Activated naive CD8-positive, alpha-beta T cell treated with anti-CD3 and anti-CD28 coated beads, Interleukin-2, amount 10 ng/mL, durations not matched to agents 7 days and 5 days (primary cell): ENCODE data around the gene SCAP. TPM values are rescaled to one million over a fixed set of nuclear protein-coding genes. Genes with fewer than 3 reads are reported as not detected.
"Not testable (repeated sequence)": the region's sequence is repeated elsewhere in the genome, so short reads cannot be mapped to it uniquely, and the experiment has no call there.

ENCODE experiments used
- ATAC-seq: fragments of 150-1000 bp; cut with Tn5 transposase; one replicate; pipeline ENCODE4 v1.10.0; 2021; ENCODE audit warnings: low read depth, moderate library complexity
- POLR2A ChIA-PET: fragments of 350-600 bp; sonication (Branson Sonifier 250); formaldehyde crosslinking; loops from one replicate; lab custom pipeline; 2021; ENCODE audit warnings: antibody characterized with exemption; lab: Charles Lee
- DNase-seq: peaks from one replicate; pipeline ENCODE4 v3.0.0; 2021
- H3K27ac Mint-ChIP-seq: one replicate; pipeline ENCODE4 v1.8.0; 2022; ENCODE audit warnings: mild to moderate bottlenecking, mixed read lengths
- H3K27me3 Mint-ChIP-seq: one replicate; pipeline ENCODE4 v1.8.0; 2022; ENCODE audit warnings: mild to moderate bottlenecking, moderate library complexity, mixed read lengths
- H3K36me3 Mint-ChIP-seq: one replicate; pipeline ENCODE4 v1.8.0; 2021; ENCODE audit warnings: mild to moderate bottlenecking, mixed read lengths
- H3K4me1 Mint-ChIP-seq: one replicate; pipeline ENCODE4 v1.8.0; 2021; ENCODE audit warnings: mixed read lengths
- H3K4me3 Mint-ChIP-seq: one replicate; pipeline ENCODE4 v1.8.0; 2022; ENCODE audit warnings: mild to moderate bottlenecking, moderate library complexity, mixed read lengths
- H3K9me3 Mint-ChIP-seq: one replicate; pipeline ENCODE4 v1.8.0; 2021; ENCODE audit warnings: mixed read lengths
- total RNA-seq, 2 experiments: library from RNA; stranded (reverse); gene quantifications; one replicate each; pipeline ENCODE4 v1.2.3, GENCODE V29; 2021

Gene SCAP
- total RNA-seq, 2 experiments from 2014 or later: 73.5 to 80.1 TPM

DNA sequence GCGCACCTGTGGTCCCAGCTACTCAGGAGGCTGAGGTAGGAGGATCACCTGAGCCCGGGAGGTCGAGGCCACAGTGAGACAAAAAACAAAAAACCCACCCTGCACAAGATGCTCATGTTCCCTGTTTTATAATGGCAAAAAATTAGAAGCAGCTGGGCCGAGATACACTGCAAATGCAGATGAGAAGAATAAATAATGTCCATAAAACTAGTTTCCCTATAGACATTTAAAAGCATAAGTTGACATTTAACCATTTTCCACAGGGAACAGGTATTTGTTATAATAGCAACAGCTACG, 537 bp upstream of the SCAP start:
- no peaks in the 10 kb centered on the region for H3K27me3 Mint-ChIP-seq
- POLR2A ChIA-PET: interaction anchor here (1.9 to 2.5 kb wide), 2 partner anchors 37 to 55 kb away, joined by 9 to 28 read pairs; partner anchors contain the start of gene ELP6
- H3K4me1 Mint-ChIP-seq: peaks cover 20% of the 10 kb centered on the region
- peak overlapping the region; percentile 90 for H3K27ac Mint-ChIP-seq
- ATAC-seq (no peak), DNase-seq (no peak)
- H3K9me3 Mint-ChIP-seq: no peaks in the 10 kb centered on the region
- peak overlapping the region; percentile 91 for H3K4me3 Mint-ChIP-seq
- no peaks in the 10 kb centered on the region for H3K36me3 Mint-ChIP-seq

DNA sequence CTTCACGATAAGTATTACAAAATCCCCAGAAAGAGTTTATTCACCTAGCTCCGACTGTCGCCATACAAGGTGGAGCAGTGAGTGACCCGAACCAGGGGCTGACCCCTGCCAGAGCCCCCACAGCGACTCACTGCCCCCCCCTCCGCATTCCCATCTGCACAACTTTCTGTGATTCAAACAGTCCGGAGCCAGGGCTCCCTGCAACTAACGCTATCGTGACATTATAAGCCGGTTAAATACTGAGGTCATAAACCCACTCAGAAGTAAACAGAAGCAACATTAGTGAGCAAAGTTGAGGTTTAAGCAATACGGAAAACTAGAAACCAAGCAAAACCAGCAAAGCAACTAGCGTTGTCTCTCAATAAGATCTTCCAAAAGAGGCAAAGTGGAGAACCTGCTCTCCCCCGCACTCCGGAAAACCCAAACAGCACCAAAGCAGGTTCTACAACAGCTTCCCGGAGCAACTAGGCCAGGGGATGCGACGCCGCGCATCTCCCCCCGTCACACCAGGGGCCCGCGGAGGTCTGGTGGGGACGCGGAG, 642 bp downstream of the SCAP start:
- POLR2A ChIA-PET: interaction anchor here (0.5 to 2.5 kb wide), 5 partner anchors 38 to 306 kb away, joined by 3 to 28 read pairs (median 4); partner anchors contain the start of genes ELP6, PTPN23 and SMARCC1
- Mint-ChIP-seq H3K27me3 (no peaks in the 10 kb centered on the region), H3K4me1 (peaks cover 21% of the 10 kb centered on the region), H3K9me3 (no peaks in the 10 kb centered on the region), H3K27ac (peak overlapping the region; percentile 82), H3K4me3 (peak overlapping the region; percentile 89), H3K36me3 (peaks cover under 1% of the 10 kb centered on the region)
- DNase-seq: no peak
- ATAC-seq: no peak

DNA sequence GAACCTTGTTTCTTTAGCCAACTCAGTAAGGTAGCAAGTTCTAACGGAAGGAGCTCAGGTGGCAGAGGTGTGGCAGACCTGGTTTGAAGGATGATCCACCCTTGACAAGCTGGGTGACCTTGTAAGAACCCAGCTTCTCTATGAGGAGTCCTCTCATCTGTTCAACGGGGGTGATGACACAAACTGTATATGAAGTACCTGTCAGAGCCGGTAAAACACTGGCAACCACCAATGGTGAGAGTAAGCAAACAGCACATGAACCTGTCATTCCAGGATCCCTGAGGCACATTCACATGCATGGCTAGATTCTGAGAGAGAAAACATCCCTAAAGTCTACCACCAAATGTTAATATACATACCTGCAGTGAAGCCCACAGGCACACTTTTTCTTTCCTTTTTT, 2.4 kb downstream of the SCAP start:
- peak overlapping the region; percentile 46 for H3K4me3 Mint-ChIP-seq
- peaks cover 22% of the 10 kb centered on the region for H3K4me1 Mint-ChIP-seq
- H3K36me3 Mint-ChIP-seq: peaks cover 6% of the 10 kb centered on the region
- H3K27ac Mint-ChIP-seq: peak overlapping the region; percentile 7
- H3K9me3 Mint-ChIP-seq: peaks cover 1% of the 10 kb centered on the region
- ATAC-seq: no peak
- no peaks in the 10 kb centered on the region for H3K27me3 Mint-ChIP-seq
- POLR2A ChIA-PET: no interaction called here
- DNase-seq: no peak

DNA sequence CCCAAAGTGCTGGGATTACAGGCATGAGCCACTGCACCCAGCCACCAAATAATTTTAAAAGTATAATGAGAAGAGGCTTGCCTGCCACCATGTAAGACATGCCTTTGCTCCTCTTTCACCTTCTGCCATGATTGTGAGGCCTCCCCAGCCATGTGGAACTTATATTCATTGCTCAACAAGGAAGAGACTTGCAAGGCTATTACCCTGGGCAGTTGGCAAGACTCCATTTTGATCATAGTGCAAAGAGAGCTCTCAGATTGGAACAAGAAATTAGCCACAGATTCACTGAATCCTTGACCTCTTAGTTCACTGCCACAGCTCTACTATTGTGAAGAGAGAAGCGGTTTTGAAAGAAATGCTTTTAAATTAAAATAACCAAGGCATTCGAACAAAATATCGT, 6.1 kb downstream of the SCAP start:
- Mint-ChIP-seq H3K27me3 (no peaks in the 10 kb centered on the region), H3K4me3 (no peak overlapping the region), H3K4me1 (peaks cover 16% of the 10 kb centered on the region), H3K36me3 (peaks cover 30% of the 10 kb centered on the region), H3K9me3 (peaks cover 5% of the 10 kb centered on the region), H3K27ac (no peak overlapping the region)
- no peak for ATAC-seq
- POLR2A ChIA-PET: no interaction called here
- DNase-seq: no peak

DNA sequence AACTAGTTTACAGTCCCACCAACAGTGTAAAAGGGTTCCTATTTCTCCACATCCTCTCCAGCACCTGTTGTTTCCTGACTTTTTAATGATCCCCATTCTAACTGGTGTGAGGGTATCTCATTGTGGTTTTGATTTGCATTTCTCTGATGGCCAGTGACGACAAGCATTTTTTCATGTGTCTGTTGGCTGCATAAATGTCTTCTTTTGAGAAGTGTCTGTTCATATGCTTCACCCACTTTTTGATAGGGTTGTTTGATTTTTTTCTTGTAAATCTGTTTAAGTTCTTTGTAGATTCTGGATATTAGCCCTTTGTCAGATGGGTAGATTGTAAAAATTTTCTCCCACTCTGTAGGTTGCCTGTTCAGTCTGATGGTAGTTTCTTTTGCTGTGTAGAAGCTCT, 7.4 kb downstream of the SCAP start:
- DNase-seq, H3K4me3 Mint-ChIP-seq, POLR2A ChIA-PET, H3K9me3 Mint-ChIP-seq, ATAC-seq, H3K4me1 Mint-ChIP-seq, H3K27ac Mint-ChIP-seq, H3K27me3 Mint-ChIP-seq: not testable (repeated sequence)
- peaks cover 31% of the 10 kb centered on the region for H3K36me3 Mint-ChIP-seq

DNA sequence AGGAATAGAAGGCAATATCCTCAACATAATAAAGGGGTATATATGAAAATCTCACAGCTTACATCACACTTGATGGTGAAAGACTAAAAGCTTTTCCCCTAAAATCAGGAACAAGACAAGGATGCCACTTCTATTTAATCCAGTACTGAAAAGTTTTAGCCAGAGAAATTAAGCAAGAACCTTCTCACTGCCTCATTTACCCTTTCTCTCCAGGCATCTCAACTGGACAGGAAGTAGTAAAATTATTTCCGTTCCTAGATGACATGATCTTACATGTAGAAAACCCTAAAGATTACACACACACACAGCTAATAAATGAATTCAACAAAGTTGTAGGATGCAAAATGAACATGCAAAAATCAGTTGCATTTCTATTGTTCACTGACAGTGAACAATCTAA, 11.2 kb downstream of the SCAP start:
- H3K4me1 Mint-ChIP-seq: peaks cover 12% of the 10 kb centered on the region
- ATAC-seq (no peak), DNase-seq (no peak)
- no peak overlapping the region for H3K4me3 Mint-ChIP-seq
- H3K36me3 Mint-ChIP-seq: peaks cover 33% of the 10 kb centered on the region
- POLR2A ChIA-PET: no interaction called here
- H3K9me3 Mint-ChIP-seq: peaks cover 7% of the 10 kb centered on the region
- H3K27me3 Mint-ChIP-seq: no peaks in the 10 kb centered on the region
- no peak overlapping the region for H3K27ac Mint-ChIP-seq

DNA sequence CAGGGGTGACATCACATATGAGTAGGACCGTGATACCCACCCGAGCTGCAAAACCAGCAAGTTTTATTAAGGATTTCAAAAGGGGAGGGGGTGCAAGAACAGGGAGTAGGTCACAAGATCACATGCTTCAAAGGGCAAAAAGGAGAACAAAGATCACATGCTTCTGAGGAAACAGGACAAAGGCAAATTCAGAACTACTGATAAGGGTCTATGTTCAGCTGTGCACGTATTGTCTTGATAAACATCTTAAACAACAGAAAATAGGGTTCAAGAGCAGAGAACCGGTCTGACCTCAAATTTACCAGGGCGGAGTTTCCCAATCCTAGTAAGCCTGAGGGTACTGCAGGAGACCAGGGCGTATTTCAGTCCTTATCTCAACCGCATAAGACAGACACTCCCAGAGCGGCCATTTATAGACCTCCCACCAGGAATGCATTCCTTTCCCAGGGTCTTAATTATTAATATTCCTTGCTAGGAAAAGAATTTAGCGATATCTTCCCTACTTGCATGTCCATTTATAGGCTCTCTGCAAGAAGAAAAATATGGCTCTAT, 16.1 kb downstream of the SCAP start:
- H3K4me3 Mint-ChIP-seq, H3K4me1 Mint-ChIP-seq, H3K27me3 Mint-ChIP-seq, H3K9me3 Mint-ChIP-seq, ATAC-seq, H3K27ac Mint-ChIP-seq, DNase-seq, POLR2A ChIA-PET: not testable (repeated sequence)
- H3K36me3 Mint-ChIP-seq: peaks cover 12% of the 10 kb centered on the region

DNA sequence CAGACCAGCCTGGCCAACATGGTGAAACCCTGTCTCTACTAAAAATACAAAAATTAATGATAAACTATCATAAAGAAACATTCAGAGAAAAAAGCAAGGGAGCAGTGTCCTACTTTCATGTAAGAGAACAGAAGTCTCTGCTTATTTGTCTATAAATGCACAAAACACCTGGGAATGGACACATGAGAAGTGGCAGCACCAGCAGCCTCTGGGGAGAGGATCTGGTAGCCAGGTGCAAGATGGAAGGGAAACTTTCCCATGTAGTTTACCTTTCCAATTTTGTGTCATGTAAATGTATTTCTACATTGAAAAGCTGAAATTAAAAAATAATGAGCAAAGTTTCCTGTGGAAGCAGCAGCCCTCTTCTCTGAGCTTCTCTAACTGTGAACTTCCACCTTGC, 18.8 kb downstream of the SCAP start:
- ATAC-seq (no peak), DNase-seq (no peak)
- peaks cover 7% of the 10 kb centered on the region for H3K9me3 Mint-ChIP-seq
- no peak overlapping the region for H3K4me3 Mint-ChIP-seq
- no peaks in the 10 kb centered on the region for H3K4me1 Mint-ChIP-seq
- H3K36me3 Mint-ChIP-seq: peaks cover 12% of the 10 kb centered on the region
- POLR2A ChIA-PET: no interaction called here
- H3K27me3 Mint-ChIP-seq: no peaks in the 10 kb centered on the region
- no peak overlapping the region for H3K27ac Mint-ChIP-seq

DNA sequence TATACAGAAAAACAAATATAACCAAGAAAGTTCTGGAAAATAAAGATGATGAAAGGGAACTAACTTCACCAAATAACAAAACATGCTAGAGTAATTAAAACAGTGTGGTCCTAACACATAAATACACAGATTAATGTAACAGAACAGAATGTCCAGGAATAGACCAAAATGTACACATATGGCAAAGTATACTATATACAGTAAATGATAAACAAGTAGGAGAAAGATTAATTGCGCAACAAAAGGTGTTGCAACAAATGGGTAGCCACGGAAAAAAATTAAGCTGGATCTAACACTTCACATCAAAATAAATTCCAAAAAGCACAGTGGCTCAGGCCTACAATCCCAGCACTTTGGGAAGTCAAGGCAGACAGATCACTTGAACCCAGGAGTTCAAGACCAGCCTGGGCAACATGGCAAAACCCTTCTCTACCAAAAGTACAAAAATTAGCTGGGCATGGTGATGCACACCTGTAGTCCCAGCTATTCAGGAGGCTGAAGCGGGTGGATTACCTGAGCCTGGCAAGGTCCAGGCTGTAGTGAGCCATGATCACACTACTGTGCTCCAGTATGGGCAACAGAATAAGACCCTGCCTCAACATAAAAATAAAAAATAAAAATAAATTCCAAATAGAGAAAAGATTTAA, 19.8 kb downstream of the SCAP start:
- Mint-ChIP-seq H3K27ac (no peak overlapping the region), H3K4me3 (no peak overlapping the region), H3K4me1 (no peaks in the 10 kb centered on the region), H3K9me3 (peaks cover 7% of the 10 kb centered on the region), H3K36me3 (peaks cover 14% of the 10 kb centered on the region), H3K27me3 (no peaks in the 10 kb centered on the region)
- no peak for ATAC-seq
- no peak for DNase-seq
- POLR2A ChIA-PET: no interaction called here

DNA sequence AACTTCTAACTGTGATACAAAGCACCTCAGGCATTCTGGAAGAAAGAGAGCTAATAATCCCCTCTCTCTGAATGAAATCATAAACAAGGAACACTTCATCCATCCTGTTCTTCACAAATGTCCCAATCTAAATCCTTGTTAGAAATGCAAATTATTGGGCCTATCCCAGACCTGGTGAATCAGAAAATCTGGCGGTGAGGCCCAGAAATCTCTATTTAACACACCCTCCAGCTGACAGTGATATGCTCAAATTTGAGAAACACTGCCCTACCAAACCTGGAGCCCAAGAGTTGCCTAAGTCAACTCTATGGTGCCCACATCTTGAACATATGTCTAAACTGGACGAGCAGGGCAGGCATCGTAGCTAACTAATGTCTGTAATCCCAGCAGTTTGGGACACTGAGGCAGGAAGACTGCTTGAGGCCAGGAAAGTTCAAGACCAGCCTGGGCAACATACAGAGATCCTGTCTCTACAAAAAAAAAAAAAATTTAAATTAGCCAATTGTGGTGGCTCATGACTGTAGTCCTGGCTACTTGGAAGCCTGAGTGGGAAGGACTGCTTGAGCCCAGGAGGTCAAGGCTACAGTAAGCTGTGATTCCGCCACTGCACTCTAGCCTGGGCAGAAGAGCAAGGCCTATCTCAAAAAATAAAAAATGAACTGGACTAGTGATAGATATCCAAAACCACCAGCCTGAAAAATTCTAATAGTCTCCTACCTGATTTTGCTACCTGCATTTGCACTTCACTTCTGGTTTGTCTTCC, 23.1 kb downstream of the SCAP start:
- Mint-ChIP-seq H3K36me3 (peaks cover 12% of the 10 kb centered on the region), H3K4me3 (no peak overlapping the region), H3K9me3 (peaks cover 5% of the 10 kb centered on the region), H3K4me1 (no peaks in the 10 kb centered on the region), H3K27me3 (no peaks in the 10 kb centered on the region), H3K27ac (no peak overlapping the region)
- DNase-seq: no peak
- POLR2A ChIA-PET: no interaction called here
- no peak for ATAC-seq

DNA sequence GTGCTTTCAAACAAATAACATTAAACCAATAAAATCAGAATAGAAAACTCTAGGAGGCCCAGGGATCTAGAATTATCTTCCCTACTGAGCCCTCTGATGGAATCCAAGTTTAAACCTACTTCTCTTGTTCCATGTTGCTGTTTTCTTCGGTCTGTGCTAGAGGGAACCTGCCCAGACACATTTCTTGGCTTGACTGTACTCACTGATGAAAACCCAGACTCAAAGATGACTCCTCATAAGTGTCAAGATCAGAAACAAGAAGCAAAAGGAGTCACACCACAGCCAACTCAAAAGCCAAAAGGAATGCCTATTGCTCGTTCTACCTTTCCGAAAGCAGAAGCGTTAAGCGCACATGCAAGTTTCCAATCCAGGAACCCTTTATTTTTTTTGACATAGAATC, 31.6 kb downstream of the SCAP start:
- POLR2A ChIA-PET: no interaction called here
- H3K27me3 Mint-ChIP-seq: no peaks in the 10 kb centered on the region
- no peak for ATAC-seq
- H3K36me3 Mint-ChIP-seq: peaks cover 33% of the 10 kb centered on the region
- no peak overlapping the region for H3K4me3 Mint-ChIP-seq
- peaks cover 1% of the 10 kb centered on the region for H3K4me1 Mint-ChIP-seq
- DNase-seq: no peak
- peaks cover 5% of the 10 kb centered on the region for H3K9me3 Mint-ChIP-seq
- no peak overlapping the region for H3K27ac Mint-ChIP-seq

DNA sequence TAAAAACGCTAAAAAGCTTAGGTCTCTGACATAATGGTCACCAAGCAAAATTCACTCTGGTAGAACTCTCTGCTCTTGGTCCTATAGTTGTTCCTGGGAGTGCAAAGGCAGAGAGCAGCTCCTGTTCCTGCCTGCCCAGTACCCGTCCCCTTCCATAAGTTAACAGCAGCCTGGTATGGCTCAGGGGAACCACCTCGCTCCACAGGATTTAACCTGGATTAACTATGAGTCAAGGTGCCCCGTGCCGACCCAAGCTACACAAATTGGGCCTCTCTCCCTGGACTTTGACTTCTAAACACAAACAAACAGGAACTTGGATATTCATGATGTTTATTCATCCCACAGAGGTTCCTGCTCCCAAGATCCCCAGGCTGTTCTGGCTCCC, 32.1 kb downstream of the SCAP start:
- POLR2A ChIA-PET: no interaction called here
- Mint-ChIP-seq H3K9me3 (peaks cover 5% of the 10 kb centered on the region), H3K36me3 (peaks cover 31% of the 10 kb centered on the region), H3K27ac (no peak overlapping the region), H3K27me3 (no peaks in the 10 kb centered on the region), H3K4me1 (peaks cover 1% of the 10 kb centered on the region), H3K4me3 (no peak overlapping the region)
- DNase-seq: no peak
- ATAC-seq: no peak

DNA sequence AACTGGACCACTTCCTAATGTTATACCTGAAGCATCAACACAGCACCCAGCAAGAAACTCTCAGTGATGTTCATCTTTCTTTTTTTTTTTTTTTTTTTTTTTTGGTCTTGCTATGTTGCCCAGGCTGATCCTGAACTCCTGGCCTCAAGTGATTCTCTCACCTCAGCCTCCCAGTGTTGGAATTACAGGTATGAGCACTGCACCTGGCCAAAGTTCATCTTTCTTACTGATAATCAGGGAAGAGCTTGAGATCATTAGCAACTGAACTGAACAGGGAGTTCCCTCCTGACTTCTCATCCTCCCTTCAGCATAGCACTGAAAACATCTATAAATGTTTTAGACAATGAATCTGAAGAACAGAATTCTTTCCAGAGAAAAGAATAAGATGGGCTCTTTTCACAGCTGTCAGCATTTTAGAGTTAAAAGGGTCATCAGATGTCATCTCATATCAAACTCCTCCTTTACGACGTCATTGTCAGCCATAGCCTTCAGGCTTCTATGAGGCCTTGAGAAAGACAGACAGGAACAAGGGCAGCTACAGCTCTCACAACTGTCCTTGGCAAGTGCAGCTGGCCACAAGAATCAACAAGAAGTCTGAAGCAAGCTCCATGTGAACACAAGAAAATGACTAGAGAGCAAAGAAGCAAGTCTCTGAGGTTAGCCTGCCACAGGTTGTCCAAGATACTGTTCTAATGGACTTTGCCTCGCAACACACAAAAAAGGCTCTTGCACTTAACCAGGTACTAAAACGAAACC, 33.8 kb downstream of the SCAP start:
- Mint-ChIP-seq H3K4me3 (no peak overlapping the region), H3K4me1 (peaks cover 1% of the 10 kb centered on the region), H3K9me3 (no peaks in the 10 kb centered on the region), H3K27ac (no peak overlapping the region), H3K27me3 (no peaks in the 10 kb centered on the region), H3K36me3 (peaks cover 26% of the 10 kb centered on the region)
- ATAC-seq: no peak
- no peak for DNase-seq
- POLR2A ChIA-PET: no interaction called here
